Stomach (tissue), 4 donors: ENCODE results near the gene NAV2.
"Not testable (repeated sequence)": the region's sequence is repeated elsewhere in the genome, so short reads cannot be mapped to it uniquely, and the experiment has no call there.

Source experiments
- EP300 ChIP-seq: sonication (generic); formaldehyde crosslinking; IDR thresholded peaks from one replicate; pipeline ENCODE4 v1.6.1; 2017; ENCODE audit warnings: antibody characterized with exemption
- POLR2A ChIP-seq, 4 donors: fragments of 450-650 bp; IDR thresholded peaks; one replicate each; pipeline ENCODE4 v1.6.1; 2016; ENCODE audit warnings: antibody characterized with exemption in 4 of 4, control low read depth in 2 of 4, mild to moderate bottlenecking in 1 of 4, moderate library complexity in 1 of 4
- POLR2AphosphoS5 ChIP-seq, 3 donors: sonication (generic); formaldehyde crosslinking; IDR thresholded peaks; one replicate each; pipeline ENCODE4 v1.6.1; 2016; ENCODE audit warnings: antibody characterized with exemption in 3 of 3
- TF ChIP-seq, protein P1 (sequence below), 7 experiments: fragments of 450-650 bp in 4 of 7; fragments of 200-600 bp in 3 of 7; sonication (generic) in 3 of 7; IDR thresholded peaks; one replicate each; pipeline ENCODE4 v1.5.1; 2016 to 2019; ENCODE audit warnings: antibody characterized with exemption in 7 of 7, control low read depth in 2 of 7, mild to moderate bottlenecking in 1 of 7

- not testable (repeated sequence) for TF ChIP-seq POLR2AphosphoS5 (IDR thresholded peaks at IDR 0.05); POLR2A (IDR thresholded peaks at IDR 0.05); EP300
- TF ChIP-seq, protein P1, sequence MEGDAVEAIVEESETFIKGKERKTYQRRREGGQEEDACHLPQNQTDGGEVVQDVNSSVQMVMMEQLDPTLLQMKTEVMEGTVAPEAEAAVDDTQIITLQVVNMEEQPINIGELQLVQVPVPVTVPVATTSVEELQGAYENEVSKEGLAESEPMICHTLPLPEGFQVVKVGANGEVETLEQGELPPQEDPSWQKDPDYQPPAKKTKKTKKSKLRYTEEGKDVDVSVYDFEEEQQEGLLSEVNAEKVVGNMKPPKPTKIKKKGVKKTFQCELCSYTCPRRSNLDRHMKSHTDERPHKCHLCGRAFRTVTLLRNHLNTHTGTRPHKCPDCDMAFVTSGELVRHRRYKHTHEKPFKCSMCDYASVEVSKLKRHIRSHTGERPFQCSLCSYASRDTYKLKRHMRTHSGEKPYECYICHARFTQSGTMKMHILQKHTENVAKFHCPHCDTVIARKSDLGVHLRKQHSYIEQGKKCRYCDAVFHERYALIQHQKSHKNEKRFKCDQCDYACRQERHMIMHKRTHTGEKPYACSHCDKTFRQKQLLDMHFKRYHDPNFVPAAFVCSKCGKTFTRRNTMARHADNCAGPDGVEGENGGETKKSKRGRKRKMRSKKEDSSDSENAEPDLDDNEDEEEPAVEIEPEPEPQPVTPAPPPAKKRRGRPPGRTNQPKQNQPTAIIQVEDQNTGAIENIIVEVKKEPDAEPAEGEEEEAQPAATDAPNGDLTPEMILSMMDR (IDR thresholded peaks at IDR 0.05) = not testable (repeated sequence)
These were observed 371.2 kb downstream of the NAV2 start for GRCh38 chr11:20083877-20084276.
